ENCODE measurements around the gene WSCD1. TPM values are rescaled to one million over a fixed set of nuclear protein-coding genes. Genes with fewer than 3 reads are reported as not detected.

The WSCD1 gene
- polyA plus RNA-seq, 4 donors, result 13.2 to 15.7 (median 15.2) TPM

DNA sequence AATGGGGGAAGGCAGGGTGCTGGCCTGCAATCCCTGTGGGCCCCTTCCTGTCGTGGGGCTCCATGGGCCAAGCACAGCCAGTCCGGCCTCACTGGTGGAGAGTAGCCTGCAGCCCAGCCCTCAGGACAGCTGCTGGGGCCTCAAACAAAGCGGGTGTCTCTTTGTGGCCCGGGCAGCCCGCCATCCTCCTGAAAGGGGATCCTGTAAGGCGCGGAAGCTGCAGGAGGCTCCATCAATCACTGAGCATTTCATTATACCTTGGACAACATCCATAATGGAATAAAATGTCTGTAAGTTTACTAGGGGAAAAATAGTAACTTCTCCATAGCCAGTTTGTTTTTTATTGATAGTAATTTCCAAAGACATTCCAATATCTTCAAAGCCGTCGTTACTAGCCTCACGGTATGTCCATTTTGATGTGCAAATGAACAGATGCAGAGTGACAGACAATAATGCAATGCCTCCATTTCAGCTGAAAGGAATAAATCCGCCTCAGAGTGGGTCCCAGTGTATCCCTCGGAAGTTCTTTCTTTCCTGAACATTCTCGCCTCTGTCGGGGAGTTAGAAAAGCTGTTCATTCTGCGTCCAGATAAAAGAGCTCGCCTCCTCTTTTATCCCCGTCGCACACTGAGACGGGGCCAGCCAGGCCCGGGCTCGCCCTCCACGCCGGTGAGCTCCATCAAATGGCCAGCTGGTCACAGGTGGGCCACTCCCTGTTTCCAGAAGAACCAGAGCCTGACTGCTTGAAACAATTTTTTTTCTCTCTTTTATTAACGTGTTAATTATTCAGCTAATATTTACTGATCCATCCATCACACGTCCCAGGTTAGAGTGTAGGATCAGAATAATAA lies 14.4 kb downstream of the WSCD1 start:
- no peak for DNase-seq (ENCODE audit: low read depth in 4 of 4, low spot score in 3 of 4)

GRCh38 chr17:6085812-6086211 lies 15.6 kb downstream of the WSCD1 start:
- no peak for DNase-seq (ENCODE audit: low read depth in 4 of 4, low spot score in 3 of 4)

GRCh38 chr17:6086603-6087400 lies 16.6 kb downstream of the WSCD1 start:
- no peak for DNase-seq (ENCODE audit: low read depth in 4 of 4, low spot score in 3 of 4)

- DNase-seq (ENCODE audit: low read depth in 4 of 4, low spot score in 3 of 4), result no peak
Measured at GRCh38 chr17:6088141-6088540, 18.0 kb downstream of the WSCD1 start.

DNA sequence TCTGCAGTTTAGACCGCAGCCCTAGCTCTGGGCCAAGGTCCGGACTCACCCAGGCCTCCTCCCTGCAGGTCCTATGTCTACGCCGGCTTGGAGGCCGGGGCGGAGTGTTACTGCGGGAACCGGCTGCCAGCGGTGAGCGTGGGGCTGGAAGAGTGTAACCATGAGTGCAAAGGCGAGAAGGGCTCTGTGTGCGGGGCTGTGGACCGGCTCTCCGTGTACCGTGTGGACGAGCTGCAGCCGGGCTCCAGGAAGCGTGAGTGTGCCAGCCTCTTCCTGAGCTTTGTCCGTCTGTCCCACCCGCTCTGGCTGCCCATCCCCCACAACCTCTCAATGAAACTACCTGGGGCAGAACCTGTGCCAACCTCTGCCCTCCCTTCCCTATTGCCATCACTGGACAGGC lies 20.1 kb downstream of the WSCD1 start:
- no peak for DNase-seq (ENCODE audit: low read depth in 4 of 4, low spot score in 3 of 4)

GRCh38 chr17:6092182-6092902 lies 22.2 kb downstream of the WSCD1 start:
- no peak for DNase-seq (ENCODE audit: low read depth in 4 of 4, low spot score in 3 of 4)

GRCh38 chr17:6092903-6093468 lies 22.8 kb downstream of the WSCD1 start:
- no peak for DNase-seq (ENCODE audit: low read depth in 4 of 4, low spot score in 3 of 4)

GRCh38 chr17:6094453-6094852 lies 24.3 kb downstream of the WSCD1 start:
- DNase-seq (ENCODE audit: low read depth in 4 of 4, low spot score in 3 of 4), result no peak

GRCh38 chr17:6094926-6095325 lies 24.7 kb downstream of the WSCD1 start:
- DNase-seq (ENCODE audit: low read depth in 4 of 4, low spot score in 3 of 4), result no peak

- DNase-seq (ENCODE audit: low read depth in 4 of 4, low spot score in 3 of 4), result no peak
Measured at GRCh38 chr17:6095501-6095900, 25.3 kb downstream of the WSCD1 start.

GRCh38 chr17:6096201-6097004 lies 26.2 kb downstream of the WSCD1 start:
- DNase-seq (ENCODE audit: low read depth in 4 of 4, low spot score in 3 of 4), result no peak

- DNase-seq (ENCODE audit: low read depth in 4 of 4, low spot score in 3 of 4), result no peak
Measured at GRCh38 chr17:6097005-6097279, 26.8 kb downstream of the WSCD1 start.

GRCh38 chr17:6098050-6098822 lies 28.1 kb downstream of the WSCD1 start:
- peak in 3 of 4 donors; percentile 5 to 13 (median 12) for DNase-seq (ENCODE audit: low read depth in 4 of 4, low spot score in 3 of 4)

GRCh38 chr17:6098823-6099180 lies 28.6 kb downstream of the WSCD1 start:
- no peak for DNase-seq (ENCODE audit: low read depth in 4 of 4, low spot score in 3 of 4)

- DNase-seq (ENCODE audit: low read depth in 4 of 4, low spot score in 3 of 4), result no peak
Measured at GRCh38 chr17:6099492-6099891, 29.3 kb downstream of the WSCD1 start.

DNA sequence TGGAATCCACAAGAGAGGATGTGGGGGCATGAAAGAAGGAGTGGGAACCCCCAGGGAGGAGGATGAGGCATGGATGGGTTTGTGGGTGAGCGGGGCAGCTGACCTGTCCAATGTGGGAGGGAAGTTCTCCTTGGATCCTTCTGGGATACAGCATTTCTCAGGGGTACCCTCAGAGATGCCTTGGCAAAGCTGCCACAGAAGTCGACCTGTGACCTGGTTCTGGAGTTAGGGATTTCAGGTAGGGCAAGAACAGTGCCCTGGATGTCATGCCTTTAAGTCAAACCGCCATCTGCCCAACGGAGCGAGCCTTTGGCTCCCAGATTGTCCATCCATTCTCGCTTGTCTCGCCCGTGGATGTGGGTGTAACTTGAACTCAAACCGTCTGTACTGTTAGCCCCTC lies 30.0 kb downstream of the WSCD1 start:
- no peak for DNase-seq (ENCODE audit: low read depth in 4 of 4, low spot score in 3 of 4)

DNA sequence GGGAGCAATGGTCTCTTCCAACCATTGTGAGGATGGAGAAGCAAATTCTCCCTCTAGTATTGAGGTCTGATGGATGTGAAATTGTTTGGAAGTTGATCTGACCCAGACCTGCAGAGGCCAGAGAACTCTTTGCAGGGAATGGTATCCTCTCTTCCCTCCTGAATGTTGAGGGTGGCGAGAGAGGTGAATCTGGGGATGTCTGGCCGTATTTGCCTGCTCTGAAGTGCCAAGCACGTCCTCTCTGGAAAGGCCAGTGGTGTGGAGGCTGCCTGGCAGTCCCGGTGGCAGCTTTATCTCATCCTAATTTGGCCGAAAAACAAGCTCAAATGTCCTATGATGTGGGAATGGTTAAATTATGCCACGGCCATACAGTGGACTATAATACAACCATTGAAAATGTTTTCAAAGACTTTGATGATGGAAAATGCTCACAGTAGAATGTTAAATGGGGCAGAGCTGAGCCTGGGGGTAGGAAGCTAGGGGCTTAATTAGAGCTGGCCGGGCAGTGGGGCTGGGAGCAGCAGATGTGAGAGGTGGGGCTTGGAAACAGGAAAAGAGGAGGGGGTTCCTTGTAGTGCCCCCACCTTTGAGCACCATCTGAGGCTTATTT lies 30.8 kb downstream of the WSCD1 start:
- DNase-seq (ENCODE audit: low read depth in 4 of 4, low spot score in 3 of 4), result no peak

GRCh38 chr17:6101706-6102105 lies 31.5 kb downstream of the WSCD1 start:
- no peak for DNase-seq (ENCODE audit: low read depth in 4 of 4, low spot score in 3 of 4)

GRCh38 chr17:6102615-6103014 lies 32.4 kb downstream of the WSCD1 start:
- DNase-seq (ENCODE audit: low read depth in 4 of 4, low spot score in 3 of 4), result no peak

Measured in right renal pelvis (tissue), 4 donors.